Chondrocyte (in vitro differentiated cells): Measurements from ENCODE around the gene LAMTOR5. TPM values are rescaled to one million over a fixed set of nuclear protein-coding genes. Genes with fewer than 3 reads are reported as not detected.
"Not testable (repeated sequence)": the region's sequence is repeated elsewhere in the genome, so short reads cannot be mapped to it uniquely, and the experiment has no call there.

ENCODE experiments used
- DNase-seq: peaks from one replicate; pipeline ENCODE4 v3.0.0; 2021; ENCODE audit warnings: mixed read lengths, low spot score
- H3K27ac Mint-ChIP-seq: one replicate; pipeline ENCODE4 v1.8.0; 2021; ENCODE audit warnings: mild to moderate bottlenecking, moderate library complexity, mixed read lengths; ENCODE audit not compliant: unreplicated experiment
- H3K27me3 Mint-ChIP-seq: 2 replicates; pipeline ENCODE4 v1.8.0; 2021; ENCODE audit warnings: low read depth, mixed read lengths
- H3K36me3 Mint-ChIP-seq: 2 replicates; pipeline ENCODE4 v1.8.0; 2021; ENCODE audit warnings: low read depth, mixed read lengths
- H3K4me1 Mint-ChIP-seq: 2 replicates; pipeline ENCODE4 v1.8.0; 2021; ENCODE audit warnings: low read depth, mild to moderate bottlenecking, mixed read lengths
- H3K4me3 Mint-ChIP-seq: one replicate; pipeline ENCODE4 v1.8.0; 2021; ENCODE audit warnings: mild to moderate bottlenecking, moderate library complexity, mixed read lengths; ENCODE audit not compliant: unreplicated experiment
- H3K9me3 Mint-ChIP-seq: 2 replicates; pipeline ENCODE4 v1.8.0; 2021; ENCODE audit warnings: low read depth, mixed read lengths
- CTCF ChIP-seq: fragments of 200-600 bp; sonication (generic); IDR thresholded peaks from 2 replicates; pipeline ENCODE4 v1.5.0; 2021; ENCODE audit warnings: antibody characterized with exemption, mild to moderate bottlenecking, moderate library complexity
- total RNA-seq: library from RNA; stranded (reverse); gene quantifications from 3 replicates; pipeline ENCODE4 v1.2.1, GENCODE V29; 2021

The LAMTOR5 gene
- total RNA-seq, 1 donor from 2014 or later: 97.1 TPM

- H3K4me3 Mint-ChIP-seq: peak overlapping the region; percentile 95
- peaks cover 5% of the 10 kb centered on the region for H3K36me3 Mint-ChIP-seq
- no peak for TF ChIP-seq CTCF
- no peaks in the 10 kb centered on the region for H3K27me3 Mint-ChIP-seq
- H3K9me3 Mint-ChIP-seq: no peaks in the 10 kb centered on the region
- DNase-seq: no peak
- H3K4me1 Mint-ChIP-seq: peaks cover 24% of the 10 kb centered on the region
- no peak overlapping the region for H3K27ac Mint-ChIP-seq
Observed at GRCh38 chr1:110408488-110408887, 994 bp upstream of the LAMTOR5 start.

- not testable (repeated sequence) for DNase-seq, H3K27me3 Mint-ChIP-seq, H3K9me3 Mint-ChIP-seq, H3K36me3 Mint-ChIP-seq
- Mint-ChIP-seq H3K4me3 (peak overlapping the region; percentile 95), H3K27ac (peak overlapping the region; percentile 100), H3K4me1 (peaks cover 24% of the 10 kb centered on the region)
Observed at GRCh38 chr1:110406407-110406806, 1.1 kb downstream of the LAMTOR5 start.

DNA sequence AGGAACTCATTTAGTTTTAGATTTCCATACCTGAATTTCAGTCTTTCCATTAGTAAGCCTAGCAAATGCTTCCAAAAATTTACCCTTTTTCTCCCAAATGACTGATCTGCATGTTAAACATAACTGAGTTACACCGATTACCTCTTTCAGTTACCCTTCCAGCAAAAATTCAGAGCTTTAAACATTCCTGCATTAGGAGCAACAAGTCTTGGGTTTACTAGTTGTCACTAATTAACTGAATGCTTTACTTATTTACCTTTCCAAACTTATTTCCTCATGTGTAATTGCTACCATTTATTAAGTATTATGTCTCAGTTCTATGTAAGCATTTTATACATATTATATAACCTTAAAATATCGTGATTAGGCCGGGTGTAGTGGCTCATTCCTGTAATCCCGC lies 3.1 kb downstream of the LAMTOR5 start:
- TF ChIP-seq CTCF: no peak
- H3K27me3 Mint-ChIP-seq: no peaks in the 10 kb centered on the region
- H3K9me3 Mint-ChIP-seq: no peaks in the 10 kb centered on the region
- no peak for DNase-seq
- H3K36me3 Mint-ChIP-seq: peaks cover 11% of the 10 kb centered on the region
- H3K27ac Mint-ChIP-seq: no peak overlapping the region
- H3K4me3 Mint-ChIP-seq: no peak overlapping the region
- peaks cover 24% of the 10 kb centered on the region for H3K4me1 Mint-ChIP-seq

GRCh38 chr1:110403805-110404204 lies 3.7 kb downstream of the LAMTOR5 start:
- no peak for DNase-seq
- no peak overlapping the region for H3K4me3 Mint-ChIP-seq
- no peaks in the 10 kb centered on the region for H3K27me3 Mint-ChIP-seq
- peaks cover 24% of the 10 kb centered on the region for H3K4me1 Mint-ChIP-seq
- H3K36me3 Mint-ChIP-seq: peaks cover 11% of the 10 kb centered on the region
- no peak for TF ChIP-seq CTCF
- H3K27ac Mint-ChIP-seq: no peak overlapping the region
- H3K9me3 Mint-ChIP-seq: no peaks in the 10 kb centered on the region

DNA sequence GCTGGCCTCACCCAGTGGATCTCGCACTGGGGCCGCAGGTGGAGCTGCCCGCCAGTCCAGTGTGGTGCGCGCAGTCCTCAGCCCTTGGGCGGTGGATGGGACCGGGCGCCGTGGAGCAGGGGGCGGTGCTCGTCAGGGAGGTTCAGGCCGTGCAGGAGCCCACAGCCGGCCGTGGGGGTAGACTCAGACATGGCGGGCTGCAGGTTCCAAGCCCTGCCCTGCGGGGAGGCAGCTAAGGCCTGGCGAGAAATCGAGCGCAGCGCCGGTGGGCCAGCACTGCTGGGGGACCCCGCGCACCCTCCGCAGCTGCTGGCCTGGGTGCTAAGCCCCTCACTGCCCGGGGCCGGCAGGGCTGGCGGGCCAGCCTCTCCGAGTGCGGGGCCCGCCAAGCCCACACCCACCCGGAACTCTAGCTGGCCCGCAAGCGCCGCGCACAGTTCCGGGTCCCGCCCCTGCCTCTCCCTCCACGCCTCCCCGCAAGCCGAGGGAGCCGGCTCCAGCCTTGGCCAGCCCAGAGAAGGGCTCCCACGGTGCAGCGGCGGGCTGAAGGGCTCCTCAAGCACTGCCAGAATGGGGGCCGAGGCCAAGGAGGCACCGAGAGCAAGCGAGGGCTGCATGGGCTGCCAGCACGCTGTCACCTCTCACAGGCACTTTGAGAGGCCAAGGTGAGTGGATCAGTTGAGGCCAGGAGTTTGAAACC lies 11.1 kb downstream of the LAMTOR5 start:
- H3K9me3 Mint-ChIP-seq, DNase-seq, H3K27ac Mint-ChIP-seq, H3K4me3 Mint-ChIP-seq, H3K27me3 Mint-ChIP-seq: not testable (repeated sequence)
- Mint-ChIP-seq H3K36me3 (peaks cover 17% of the 10 kb centered on the region), H3K4me1 (peaks cover 21% of the 10 kb centered on the region)

GRCh38 chr1:110394493-110394820 lies 13.0 kb downstream of the LAMTOR5 start:
- TF ChIP-seq CTCF: no peak
- Mint-ChIP-seq H3K27me3 (no peaks in the 10 kb centered on the region), H3K4me3 (no peak overlapping the region), H3K9me3 (no peaks in the 10 kb centered on the region), H3K4me1 (peaks cover 41% of the 10 kb centered on the region), H3K27ac (no peak overlapping the region), H3K36me3 (peaks cover 12% of the 10 kb centered on the region)
- DNase-seq: no peak
